HepG2 (cell line): ENCODE data around the gene B4GALT2. TPM values are rescaled to one million over a fixed set of nuclear protein-coding genes. Genes with fewer than 3 reads are reported as not detected.
A peak's percentile ranks its signal among the peaks of the same experiment; 100 is the strongest.

Experiments
- ATAC-seq: fragments of 200-7000 bp; cut with Tn5 transposase; 3 replicates; pipeline ENCODE4 v1.9.1; 2020; ENCODE audit warnings: mild to moderate bottlenecking, moderate library complexity
- BruUV-seq: library from RNA; stranded (reverse); fragments of 400-500 nt; replicated peaks from 2 replicates; lab custom pipeline; 2021; lab: Mats Ljungman, UMichigan
- CTCF ChIA-PET: fragments of 300-600 bp; formaldehyde crosslinking; extraction: SDS; loops from one replicate; lab custom pipeline; 2021; ENCODE audit warnings: low total read pairs, inconsistent platforms, low intra/inter-chr PET ratio; lab: Yijun Ruan, JAX
- POLR2A ChIA-PET: fragments of 350-600 bp; sonication (Branson Sonifier 250); formaldehyde crosslinking; loops from one replicate; lab custom pipeline; 2020; ENCODE audit warnings: antibody characterized with exemption, inconsistent platforms; lab: Yijun Ruan, JAX
- DNase-seq: peaks from one replicate; pipeline ENCODE4 v3.0.0-alpha.2; 2015; ENCODE audit warnings: low spot score
- FAIRE-seq: peaks from 3 replicates; lab custom pipeline; 2011; peaks lifted over from hg19 to GRCh38; lab: Jason Lieb, UNC
- H2AFZ ChIP-seq: one replicate; pipeline ENCODE4 v1.6.1; 2011; ENCODE audit warnings: low read length, inconsistent platforms
- H3K27ac ChIP-seq: fragments of 300-600 bp; 3 replicates; pipeline ENCODE4 v1.8.0; 2011; ENCODE audit warnings: mixed run types, mild to moderate bottlenecking, mixed read lengths, low read length, inconsistent platforms; ENCODE audit not compliant: insufficient read depth; ENCODE audit errors: extremely low read length
- H3K27me3 ChIP-seq, 2 experiments: fragments of 200-600 bp in 1 of 2; 2 replicates in 1 of 2; 3 replicates in 1 of 2; pipeline versions ENCODE4 v1.6.0 to v1.8.0; 2011; ENCODE audit warnings: low read length in 2 of 2, mild to moderate bottlenecking in 2 of 2, moderate library complexity in 2 of 2, inconsistent platforms in 1 of 2; ENCODE audit not compliant: insufficient read depth in 2 of 2, control insufficient read depth in 1 of 2
- H3K36me3 ChIP-seq, 2 experiments: fragments of 200-600 bp in 1 of 2; replicated peaks in 1 of 2; 2 replicates in 1 of 2; 3 replicates in 1 of 2; pipeline versions ENCODE4 v1.5.1 to v1.8.0; 2011; ENCODE audit warnings: low read length in 2 of 2, inconsistent platforms in 1 of 2; ENCODE audit not compliant: insufficient read depth in 2 of 2, control insufficient read depth in 1 of 2
- H3K4me1 ChIP-seq: 2 replicates; pipeline ENCODE4 v1.5.1; 2012; ENCODE audit warnings: low read length, inconsistent platforms; ENCODE audit not compliant: insufficient read depth
- H3K4me2 ChIP-seq: 2 replicates; pipeline ENCODE4 v1.6.0; 2011; ENCODE audit warnings: low read depth, low read length, inconsistent platforms
- H3K4me3 ChIP-seq, 3 experiments: fragments of 200-600 bp in 1 of 3; sonication (generic), shearing (Covaris generic) in 1 of 3; replicated peaks in 1 of 3; 2 replicates each; pipeline ENCODE4 v1.5.1; 2011 to 2016; ENCODE audit warnings: low read length in 3 of 3, inconsistent platforms in 2 of 3, low read depth in 2 of 3, mild to moderate bottlenecking in 2 of 3, control low read depth in 1 of 3, mixed read lengths in 1 of 3; ENCODE audit not compliant: insufficient read depth in 1 of 3
- H3K79me2 ChIP-seq: one replicate; pipeline ENCODE4 v1.6.1; 2011; ENCODE audit warnings: low read length, inconsistent platforms; ENCODE audit not compliant: insufficient read depth
- H3K9ac ChIP-seq: 2 replicates; pipeline ENCODE4 v1.6.0; 2011; ENCODE audit warnings: mild to moderate bottlenecking, low read depth, low read length, inconsistent platforms; ENCODE audit not compliant: insufficient read depth
- H3K9me3 ChIP-seq: 2 replicates; pipeline ENCODE4 v1.5.1; 2012; ENCODE audit warnings: mild to moderate bottlenecking, low read length
- H4K20me1 ChIP-seq: 2 replicates; pipeline ENCODE4 v1.6.0; 2011; ENCODE audit warnings: inconsistent platforms, mild to moderate bottlenecking, low read length, moderate library complexity; ENCODE audit not compliant: insufficient read depth
- CHD2 ChIP-seq: IDR thresholded peaks from 2 replicates; pipeline ENCODE4 v1.6.1; 2011; ENCODE audit warnings: low read depth, low read length, improper control_type of control experiment
- FOXA1 ChIP-seq, 2 experiments: fragments of 450-650 bp in 1 of 2; sonication (generic) in 1 of 2; formaldehyde crosslinking in 1 of 2; IDR thresholded peaks; 2 replicates each; pipeline versions ENCODE4 v1.4.0 to v1.6.1; 2016 to 2020; ENCODE audit warnings: missing genetic modification reagents in 1 of 2
- KAT7 ChIP-seq: IDR thresholded peaks from 2 replicates; pipeline ENCODE4 v1.6.1; 2018; ENCODE audit warnings: borderline replicate concordance, missing compliant biosample characterization
- MEIS2 ChIP-seq: sonication (generic); formaldehyde crosslinking; IDR thresholded peaks from 2 replicates; pipeline ENCODE4 v1.9.0; 2021; ENCODE audit warnings: mild to moderate bottlenecking, missing genetic modification reagents
- MYC ChIP-seq: sonication (generic); formaldehyde crosslinking; IDR thresholded peaks from 2 replicates; pipeline ENCODE4 v1.9.0; 2021; ENCODE audit warnings: missing genetic modification reagents, borderline replicate concordance
- THRA ChIP-seq: sonication (generic); formaldehyde crosslinking; IDR thresholded peaks from 2 replicates; pipeline ENCODE4 v1.4.0; 2020; ENCODE audit warnings: missing genetic modification reagents, borderline replicate concordance
- ZBTB8A ChIP-seq: sonication (generic); formaldehyde crosslinking; IDR thresholded peaks from 2 replicates; pipeline ENCODE4 v1.4.0; 2020; ENCODE audit warnings: mild to moderate bottlenecking, low read depth, missing genetic modification reagents, borderline replicate concordance
- ZNF124 ChIP-seq: sonication (generic); formaldehyde crosslinking; IDR thresholded peaks from 2 replicates; pipeline ENCODE4 v1.4.0; 2020; ENCODE audit warnings: missing genetic modification reagents
- ZNF251 ChIP-seq: sonication (generic); formaldehyde crosslinking; IDR thresholded peaks from 2 replicates; pipeline ENCODE4 v1.9.0; 2021; ENCODE audit warnings: mild to moderate bottlenecking, missing genetic modification reagents
- ZNF276 ChIP-seq: sonication (generic); formaldehyde crosslinking; IDR thresholded peaks from 2 replicates; pipeline ENCODE4 v1.4.0; 2020; ENCODE audit warnings: mild to moderate bottlenecking, low read depth, missing genetic modification reagents
- ZNF292 ChIP-seq: sonication (generic); formaldehyde crosslinking; IDR thresholded peaks from 2 replicates; pipeline ENCODE4 v1.8.1; 2022; ENCODE audit warnings: mild to moderate bottlenecking, low read depth, missing genetic modification reagents, borderline replicate concordance
- WGBS: methylation state at CpG from one replicate; pipeline ENCODE4 v1.1.6; 2017; ENCODE audit warnings: low lambda C conversion rate; 5-methylcytosine and 5-hydroxymethylcytosine counted together
- in situ Hi-C: cut with HindIII; loops from 2 replicates; pipeline ENCODE4 v1.10.0; 2017; ENCODE audit warnings: low pct_unique_long_range_greater_than_20kb; ENCODE audit not compliant: extremely low pct_ligation_motif_present
- intact Hi-C: fragments of 100-400 bp; cut with micrococcal nuclease; formaldehyde crosslinking; loops from one replicate; pipeline ENCODE4 v1.10.0; 2022; ENCODE audit not compliant: unreplicated experiment
- polyA plus RNA-seq, 8 experiments: library from polyadenylated mRNA; depleted of rRNA in 3 of 8; stranded (reverse) in 7 of 8; unstranded in 1 of 8; fragments of >200 nt; fragmentation: Illumina TruSeq in 4 of 8; extraction: Trizol in 4 of 8; gene quantifications; 2 replicates each; pipeline versions ENCODE4 v1.2.1 to v1.2.3, GENCODE V29; 2011 to 2016; ENCODE audit warnings: low read depth in 4 of 8, missing spikeins in 1 of 8, mixed read lengths in 1 of 8; ENCODE audit not compliant: insufficient read depth in 1 of 8
- total RNA-seq, 5 experiments: library from RNA; depleted of rRNA; stranded (reverse); fragments of >200 nt; fragmentation: Illumina TruSeq; extraction: Trizol; gene quantifications; 2 replicates each; pipeline ENCODE4 v1.2.3, GENCODE V29; 2016; ENCODE audit warnings: low read depth in 1 of 5
- TF ChIP-seq, protein P1 (sequence below): sonication (generic); formaldehyde crosslinking; IDR thresholded peaks from 2 replicates; pipeline ENCODE4 v1.4.0; 2020; ENCODE audit warnings: missing genetic modification reagents
- TF ChIP-seq, protein P2 (sequence below): sonication (generic); formaldehyde crosslinking; IDR thresholded peaks from 2 replicates; pipeline ENCODE4 v1.8.0; 2022; ENCODE audit warnings: low read depth, missing genetic modification reagents

Gene B4GALT2
- total and polyA plus RNA-seq, 2 of the 13 experiments (the other 11 are each of a cell fraction or from before 2014, with no cell fraction given), result 41.9 to 78.0 TPM

GRCh38 chr1:43975249-43975961 is 3.6 kb upstream of the B4GALT2 start:
- no peak for DNase-seq
- TF ChIP-seq KAT7 (CRISPR knock-in tag) (no peak), ZNF251 (CRISPR knock-in tag) (no peak), ZNF292 (CRISPR knock-in tag) (no peak), CHD2 (0 out of 2 replicates have a peak, but pooled peaks have one; percentile 7), MYC (CRISPR knock-in tag) (no peak), MEIS2 (CRISPR knock-in tag) (no peak), FOXA1 (IDR thresholded peaks at IDR 0.05) (no peak), FOXA1 (CRISPR knock-in tag; IDR thresholded peaks at IDR 0.05) (peak; percentile 61), THRA (CRISPR knock-in tag) (no peak), ZNF124 (CRISPR knock-in tag) (no peak), ZBTB8A (CRISPR knock-in tag) (no peak), ZNF276 (CRISPR knock-in tag) (no peak)
- TF ChIP-seq, protein P1, sequence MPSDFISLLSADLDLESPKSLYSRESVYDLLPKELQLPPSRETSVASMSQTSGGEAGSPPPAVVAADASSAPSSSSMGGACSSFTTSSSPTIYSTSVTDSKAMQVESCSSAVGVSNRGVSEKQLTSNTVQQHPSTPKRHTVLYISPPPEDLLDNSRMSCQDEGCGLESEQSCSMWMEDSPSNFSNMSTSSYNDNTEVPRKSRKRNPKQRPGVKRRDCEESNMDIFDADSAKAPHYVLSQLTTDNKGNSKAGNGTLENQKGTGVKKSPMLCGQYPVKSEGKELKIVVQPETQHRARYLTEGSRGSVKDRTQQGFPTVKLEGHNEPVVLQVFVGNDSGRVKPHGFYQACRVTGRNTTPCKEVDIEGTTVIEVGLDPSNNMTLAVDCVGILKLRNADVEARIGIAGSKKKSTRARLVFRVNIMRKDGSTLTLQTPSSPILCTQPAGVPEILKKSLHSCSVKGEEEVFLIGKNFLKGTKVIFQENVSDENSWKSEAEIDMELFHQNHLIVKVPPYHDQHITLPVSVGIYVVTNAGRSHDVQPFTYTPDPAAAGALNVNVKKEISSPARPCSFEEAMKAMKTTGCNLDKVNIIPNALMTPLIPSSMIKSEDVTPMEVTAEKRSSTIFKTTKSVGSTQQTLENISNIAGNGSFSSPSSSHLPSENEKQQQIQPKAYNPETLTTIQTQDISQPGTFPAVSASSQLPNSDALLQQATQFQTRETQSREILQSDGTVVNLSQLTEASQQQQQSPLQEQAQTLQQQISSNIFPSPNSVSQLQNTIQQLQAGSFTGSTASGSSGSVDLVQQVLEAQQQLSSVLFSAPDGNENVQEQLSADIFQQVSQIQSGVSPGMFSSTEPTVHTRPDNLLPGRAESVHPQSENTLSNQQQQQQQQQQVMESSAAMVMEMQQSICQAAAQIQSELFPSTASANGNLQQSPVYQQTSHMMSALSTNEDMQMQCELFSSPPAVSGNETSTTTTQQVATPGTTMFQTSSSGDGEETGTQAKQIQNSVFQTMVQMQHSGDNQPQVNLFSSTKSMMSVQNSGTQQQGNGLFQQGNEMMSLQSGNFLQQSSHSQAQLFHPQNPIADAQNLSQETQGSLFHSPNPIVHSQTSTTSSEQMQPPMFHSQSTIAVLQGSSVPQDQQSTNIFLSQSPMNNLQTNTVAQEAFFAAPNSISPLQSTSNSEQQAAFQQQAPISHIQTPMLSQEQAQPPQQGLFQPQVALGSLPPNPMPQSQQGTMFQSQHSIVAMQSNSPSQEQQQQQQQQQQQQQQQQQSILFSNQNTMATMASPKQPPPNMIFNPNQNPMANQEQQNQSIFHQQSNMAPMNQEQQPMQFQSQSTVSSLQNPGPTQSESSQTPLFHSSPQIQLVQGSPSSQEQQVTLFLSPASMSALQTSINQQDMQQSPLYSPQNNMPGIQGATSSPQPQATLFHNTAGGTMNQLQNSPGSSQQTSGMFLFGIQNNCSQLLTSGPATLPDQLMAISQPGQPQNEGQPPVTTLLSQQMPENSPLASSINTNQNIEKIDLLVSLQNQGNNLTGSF (CRISPR knock-in tag), result 0 out of 2 replicates have a peak, but pooled peaks have one; percentile 17
- TF ChIP-seq, protein P2, sequence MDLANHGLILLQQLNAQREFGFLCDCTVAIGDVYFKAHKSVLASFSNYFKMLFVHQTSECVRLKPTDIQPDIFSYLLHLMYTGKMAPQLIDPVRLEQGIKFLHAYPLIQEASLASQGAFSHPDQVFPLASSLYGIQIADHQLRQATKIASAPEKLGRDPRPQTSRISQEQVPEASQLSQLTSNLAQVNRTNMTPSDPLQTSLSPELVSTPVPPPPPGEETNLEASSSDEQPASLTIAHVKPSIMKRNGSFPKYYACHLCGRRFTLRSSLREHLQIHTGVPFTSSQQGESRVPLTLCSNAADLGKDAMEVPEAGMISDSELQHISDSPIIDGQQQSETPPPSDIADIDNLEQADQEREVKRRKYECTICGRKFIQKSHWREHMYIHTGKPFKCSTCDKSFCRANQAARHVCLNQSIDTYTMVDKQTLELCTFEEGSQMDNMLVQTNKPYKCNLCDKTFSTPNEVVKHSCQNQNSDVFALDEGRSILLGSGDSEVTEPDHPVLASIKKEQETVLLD, result no peak

More at GRCh38 chr1:43975249-43975961, 3.6 kb upstream of the B4GALT2 start:
- Histone ChIP-seq H4K20me1 (peaks cover 4% of the 10 kb centered on the region; the same call in 1 of the 2 replicates), H3K9ac (peak overlapping the region; percentile 86), H3K79me2 (peaks cover 38% of the 10 kb centered on the region), H3K9me3 (no peaks in the 10 kb centered on the region), H3K27me3 (no peaks in the 10 kb centered on the region), H3K4me3 (peak overlapping the region; percentile 95 to 96 (median 95)), H3K36me3 (peaks cover 3 to 12% of the 10 kb centered on the region in 2 experiments; a peak in 4 of 5 replicates), H3K27ac (peak overlapping the region; percentile 75), H3K4me1 (peaks cover 58% of the 10 kb centered on the region), H3K4me2 (peak overlapping the region; percentile 99), H2AFZ (no peak overlapping the region)
- intact Hi-C loops, result no loop called here
- WGBS, result 1% methylated on average over 25 of the region's 34 CpGs
- in situ Hi-C loops, result no loop called here
- BruUV-seq, result TSS peak; percentile 64
- ChIA-PET POLR2A (interaction anchor here (1.0 to 4.1 kb wide), 11 partner anchors 12 to 325 kb away, joined by 3 to 20 read pairs (median 5); partner anchors contain the start of genes IPO13, KDM4A and SLC6A9), CTCF (no interaction called here)
- peak; percentile 0 for ATAC-seq
- FAIRE-seq, result no peak
